Suprapubic skin (tissue), 4 donors: ENCODE data around the gene ZBTB21. TPM values are rescaled to one million over a fixed set of nuclear protein-coding genes. Genes with fewer than 3 reads are reported as not detected.
A peak's percentile ranks its signal among the peaks of the same experiment; 100 is the strongest.

Experiments
- DNase-seq, 2 donors: peaks; one replicate each; pipeline ENCODE4 v3.0.0-alpha.2; 2019; ENCODE audit warnings: low spot score in 2 of 2
- H3K27ac ChIP-seq: fragments of 200-600 bp; sonication (generic); one replicate; pipeline ENCODE4 v1.5.1; 2019
- H3K27me3 ChIP-seq: fragments of 200-600 bp; sonication (generic); one replicate; pipeline ENCODE4 v1.5.1; 2019
- H3K36me3 ChIP-seq: fragments of 200-600 bp; sonication (generic); one replicate; pipeline ENCODE4 v1.5.1; 2019
- H3K4me1 ChIP-seq: fragments of 200-600 bp; sonication (generic); one replicate; pipeline ENCODE4 v1.5.1; 2019
- H3K4me3 ChIP-seq: fragments of 200-600 bp; sonication (generic); one replicate; pipeline ENCODE4 v1.5.1; 2019; ENCODE audit warnings: mild to moderate bottlenecking
- H3K9me3 ChIP-seq: fragments of 200-600 bp; sonication (generic); one replicate; pipeline ENCODE4 v1.5.1; 2019
- CTCF ChIP-seq, 2 donors: fragments of 200-600 bp in 1 of 2; fragments of 450-650 bp in 1 of 2; sonication (generic) in 1 of 2; IDR thresholded peaks; one replicate each; pipeline ENCODE4 v1.5.1; 2016 to 2019; ENCODE audit warnings: antibody characterized with exemption in 2 of 2, mild to moderate bottlenecking in 1 of 2, moderate library complexity in 1 of 2
- EP300 ChIP-seq: sonication (generic); formaldehyde crosslinking; IDR thresholded peaks from one replicate; pipeline ENCODE4 v1.6.1; 2017; ENCODE audit warnings: antibody characterized with exemption
- POLR2A ChIP-seq, 2 donors: fragments of 450-650 bp; IDR thresholded peaks; one replicate each; pipeline ENCODE4 v1.6.1; 2017; ENCODE audit warnings: antibody characterized with exemption in 2 of 2, mild to moderate bottlenecking in 2 of 2, moderate library complexity in 2 of 2
- POLR2AphosphoS5 ChIP-seq, 3 donors: sonication (generic); formaldehyde crosslinking; IDR thresholded peaks; one replicate each; pipeline ENCODE4 v1.6.1; 2017; ENCODE audit warnings: antibody characterized with exemption in 3 of 3
- WGBS: methylation state at CpG from one replicate; pipeline ENCODE4 v1.1.5; 2018; 5-methylcytosine and 5-hydroxymethylcytosine counted together
- total RNA-seq, 4 donors: library from RNA; depleted of rRNA; stranded (reverse); fragments of >200 nt; gene quantifications; one replicate each; pipeline ENCODE4 v1.1.0, GENCODE V29; 2016

ZBTB21 gene
- total RNA-seq, 4 donors from 2014 or later = 24.5 to 39.1 (median 30.5) TPM

- WGBS = 58% methylated on average over 4 of the region's 11 CpGs
- no peak overlapping the region for H3K4me3 ChIP-seq
- DNase-seq = peak in 1 of 2 donors; percentile 56
- no peak overlapping the region for H3K27ac ChIP-seq
- TF ChIP-seq EP300 = no peak
- H3K9me3 ChIP-seq = no peaks in the 10 kb centered on the region
- peaks cover 8% of the 10 kb centered on the region for H3K4me1 ChIP-seq
- H3K36me3 ChIP-seq = no peaks in the 10 kb centered on the region
- peaks cover 7% of the 10 kb centered on the region for H3K27me3 ChIP-seq
Observed at GRCh38 chr21:42019101-42019605, 9.0 kb upstream of the ZBTB21 start.

GRCh38 chr21:42017022-42017421, 6.9 kb upstream of the ZBTB21 start:
- no peaks in the 10 kb centered on the region for H3K36me3 ChIP-seq
- no peak overlapping the region for H3K27ac ChIP-seq
- DNase-seq = no peak
- H3K4me3 ChIP-seq = no peak overlapping the region
- H3K9me3 ChIP-seq = no peaks in the 10 kb centered on the region
- WGBS = 77% methylated on average over 2 of the region's 2 CpGs
- H3K27me3 ChIP-seq = peaks cover 4% of the 10 kb centered on the region
- TF ChIP-seq CTCF (IDR thresholded peaks at IDR 0.05) (no peak), POLR2A (IDR thresholded peaks at IDR 0.05) (no peak), EP300 (no peak), POLR2AphosphoS5 (IDR thresholded peaks at IDR 0.05) (no peak)
- H3K4me1 ChIP-seq = peaks cover 8% of the 10 kb centered on the region

GRCh38 chr21:42016364-42016985, 6.3 kb upstream of the ZBTB21 start:
- peaks cover 3% of the 10 kb centered on the region for H3K27me3 ChIP-seq
- TF ChIP-seq POLR2AphosphoS5 (IDR thresholded peaks at IDR 0.05) (no peak), CTCF (IDR thresholded peaks at IDR 0.05) (no peak), EP300 (no peak), POLR2A (IDR thresholded peaks at IDR 0.05) (no peak)
- H3K9me3 ChIP-seq = no peaks in the 10 kb centered on the region
- WGBS = 90% methylated on average over 18 of the region's 19 CpGs
- no peaks in the 10 kb centered on the region for H3K36me3 ChIP-seq
- DNase-seq = peak in 1 of 2 donors; percentile 71
- H3K4me1 ChIP-seq = peaks cover 9% of the 10 kb centered on the region
- H3K4me3 ChIP-seq = no peak overlapping the region
- no peak overlapping the region for H3K27ac ChIP-seq

GRCh38 chr21:42013931-42014330, 3.8 kb upstream of the ZBTB21 start:
- H3K4me3 ChIP-seq = no peak overlapping the region
- H3K9me3 ChIP-seq = no peaks in the 10 kb centered on the region
- H3K36me3 ChIP-seq = no peaks in the 10 kb centered on the region
- peaks cover 12% of the 10 kb centered on the region for H3K4me1 ChIP-seq
- peak in 1 of 2 donors; percentile 8 for DNase-seq
- 53% methylated on average over 7 of the region's 7 CpGs for WGBS
- TF ChIP-seq EP300 (no peak), CTCF (IDR thresholded peaks at IDR 0.05) (no peak), POLR2A (IDR thresholded peaks at IDR 0.05) (no peak), POLR2AphosphoS5 (IDR thresholded peaks at IDR 0.05) (no peak)
- no peak overlapping the region for H3K27ac ChIP-seq
- H3K27me3 ChIP-seq = no peaks in the 10 kb centered on the region

GRCh38 chr21:42013376-42013775, 3.2 kb upstream of the ZBTB21 start:
- H3K9me3 ChIP-seq = no peaks in the 10 kb centered on the region
- H3K4me3 ChIP-seq = no peak overlapping the region
- peaks cover 17% of the 10 kb centered on the region for H3K4me1 ChIP-seq
- 66% methylated on average over 4 of the region's 4 CpGs for WGBS
- H3K27ac ChIP-seq = no peak overlapping the region
- DNase-seq = peak in 1 of 2 donors; percentile 8
- TF ChIP-seq CTCF (IDR thresholded peaks at IDR 0.05) = no peak
- no peaks in the 10 kb centered on the region for H3K36me3 ChIP-seq
- no peaks in the 10 kb centered on the region for H3K27me3 ChIP-seq
